ENCODE data around the gene RABGAP1L.
"Not testable (repeated sequence)": the region's sequence is repeated elsewhere in the genome, so short reads cannot be mapped to it uniquely, and the experiment has no call there.

The RABGAP1L gene

DNA sequence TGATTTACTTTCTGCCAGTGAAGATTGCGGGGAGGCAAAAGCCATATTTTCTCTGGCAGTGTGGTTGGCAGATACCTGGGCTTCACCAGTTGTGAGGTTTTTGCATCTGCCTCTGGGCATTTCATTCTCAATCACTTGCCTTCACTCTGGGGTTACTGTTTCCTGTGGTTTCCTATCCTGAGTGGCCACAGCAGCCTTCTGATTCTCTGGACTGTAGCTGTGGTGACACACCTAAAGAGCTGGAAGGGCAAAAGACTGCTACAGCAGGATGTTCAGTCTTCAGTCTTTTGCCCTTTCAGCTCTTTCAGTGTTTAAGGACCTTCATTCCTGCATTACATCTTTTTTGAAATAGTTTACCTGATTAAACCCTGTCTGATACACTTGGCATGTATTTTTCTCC, 237.9 kb downstream of the RABGAP1L start:
- DNase-seq = no peak

- no peak for DNase-seq
Measured at GRCh38 chr1:174398246-174398645, 238.9 kb downstream of the RABGAP1L start.

- no peak for DNase-seq
Measured at GRCh38 chr1:174399211-174399610, 239.9 kb downstream of the RABGAP1L start.

DNA sequence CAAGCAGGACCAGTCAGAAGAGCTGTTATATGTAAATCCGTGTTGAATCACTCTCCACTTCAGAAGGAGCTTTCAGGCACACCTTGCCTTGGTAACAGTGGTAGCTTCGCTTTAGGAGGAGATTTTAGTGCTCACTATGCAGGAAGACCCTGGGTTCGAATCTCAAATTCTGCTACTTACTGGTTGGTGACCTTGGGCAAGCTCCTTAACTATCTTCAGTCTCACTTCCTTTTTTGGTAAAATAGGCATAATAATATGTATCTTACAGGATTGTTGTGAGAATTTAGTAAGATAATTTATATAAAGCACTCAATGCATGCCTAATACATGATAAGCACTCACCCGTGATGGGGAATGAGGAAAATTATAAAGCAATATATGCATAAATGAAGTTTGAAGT, 241.8 kb downstream of the RABGAP1L start:
- no peak for DNase-seq

DNA sequence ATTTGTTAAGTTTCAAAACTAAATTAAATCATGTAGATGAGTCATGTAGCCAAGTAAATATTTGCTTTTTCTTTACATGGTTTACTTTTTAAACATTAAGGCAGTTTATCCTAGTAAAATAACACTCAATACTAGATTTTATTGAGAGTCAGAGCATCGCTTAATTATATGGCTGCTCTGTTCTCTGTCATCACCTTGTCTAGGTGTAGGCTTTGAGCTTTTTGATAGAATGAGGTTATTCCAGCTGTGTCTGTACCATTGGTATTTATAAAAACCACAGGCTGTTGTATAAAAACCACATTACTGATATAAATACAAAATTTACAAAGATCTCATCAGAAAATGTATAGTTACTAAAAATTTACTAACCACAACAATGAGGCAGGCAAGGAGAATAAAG, 245.9 kb downstream of the RABGAP1L start:
- DNase-seq = no peak

GRCh38 chr1:174406421-174406820, 247.1 kb downstream of the RABGAP1L start:
- no peak for DNase-seq

- DNase-seq = no peak
Measured at GRCh38 chr1:174407665-174408064, 248.3 kb downstream of the RABGAP1L start.

DNA sequence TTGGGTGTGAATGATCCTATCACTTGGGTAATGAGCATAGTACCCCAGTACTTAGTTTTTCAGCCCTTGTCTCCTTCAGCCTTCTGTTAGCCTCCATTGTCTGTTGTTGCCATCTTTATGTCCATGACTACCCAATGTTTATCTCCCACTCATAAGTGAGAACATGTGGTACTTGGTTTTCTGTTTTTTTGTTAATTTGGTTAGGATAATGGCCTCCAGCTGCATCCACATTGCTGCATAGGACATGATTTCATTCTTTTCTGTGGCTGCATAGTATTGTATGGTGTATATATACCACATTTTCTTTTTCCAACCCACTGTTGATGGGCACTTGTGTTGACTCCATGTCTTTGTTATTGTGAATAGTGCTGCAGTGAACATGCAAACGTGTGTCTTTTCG, 248.8 kb downstream of the RABGAP1L start:
- no peak for DNase-seq

DNA sequence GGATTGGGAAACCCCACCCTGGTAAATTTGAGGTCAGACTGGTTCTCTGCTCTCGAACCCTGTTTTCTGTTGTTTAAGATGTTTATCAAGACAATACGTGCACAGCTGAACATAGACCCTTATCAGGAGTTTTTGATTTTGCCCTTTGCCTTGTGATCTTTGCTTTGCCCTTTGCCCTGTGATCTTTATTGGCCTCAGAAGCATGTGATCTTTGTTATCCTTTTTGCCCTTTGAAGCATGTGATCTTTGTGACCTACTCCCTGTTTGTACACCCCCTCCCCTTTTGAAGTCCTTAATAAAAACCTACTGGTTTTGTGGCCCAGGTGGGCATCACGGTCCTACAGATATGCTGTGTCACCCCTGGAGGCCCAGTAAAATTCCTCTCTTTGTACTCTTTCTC, 250.5 kb downstream of the RABGAP1L start:
- not testable (repeated sequence) for DNase-seq

GRCh38 chr1:174413632-174414031, 254.3 kb downstream of the RABGAP1L start:
- no peak for DNase-seq

GRCh38 chr1:174414203-174414602, 254.9 kb downstream of the RABGAP1L start:
- no peak for DNase-seq

- no peak for DNase-seq
Measured at GRCh38 chr1:174415506-174415905, 256.2 kb downstream of the RABGAP1L start.

- no peak for DNase-seq
Measured at GRCh38 chr1:174417921-174418320, 258.6 kb downstream of the RABGAP1L start.

DNA sequence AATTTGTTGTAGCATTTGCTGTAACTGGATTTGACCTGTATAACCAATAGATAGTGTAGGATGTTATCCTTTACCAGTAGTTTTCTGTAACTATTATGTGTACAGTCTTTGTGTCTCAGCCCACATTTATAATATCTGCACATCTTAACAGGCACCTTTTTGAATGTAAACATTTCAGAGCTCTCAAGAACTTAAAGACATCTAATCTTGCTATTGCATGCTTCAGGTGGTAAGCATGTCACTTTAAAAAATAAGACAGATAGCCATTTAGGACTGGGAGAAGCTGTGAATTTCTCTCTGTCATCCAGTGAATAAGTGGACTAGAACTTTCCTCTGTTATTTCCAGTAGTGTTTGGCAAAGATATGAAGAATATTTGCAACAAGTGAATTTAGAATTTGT, 265.8 kb downstream of the RABGAP1L start:
- no peak for DNase-seq

DNA sequence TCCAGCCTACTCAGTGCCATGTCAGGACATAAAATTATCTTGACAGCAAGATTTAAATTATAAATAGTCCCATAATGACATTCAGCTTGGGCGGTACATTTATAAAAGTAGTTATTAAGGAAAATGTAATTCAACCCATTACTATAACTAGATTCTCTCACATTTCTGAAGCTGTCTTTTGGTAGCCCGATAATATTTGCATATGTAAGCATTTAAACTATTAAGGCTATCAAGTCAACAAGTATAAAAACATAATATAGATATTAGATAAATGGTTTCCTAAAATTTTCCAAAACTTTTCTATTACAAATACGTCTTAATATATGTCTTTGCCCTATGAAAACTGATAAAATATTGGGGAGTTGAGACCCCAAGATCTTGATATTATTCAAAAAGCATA, 266.8 kb downstream of the RABGAP1L start:
- DNase-seq = no peak

DNA sequence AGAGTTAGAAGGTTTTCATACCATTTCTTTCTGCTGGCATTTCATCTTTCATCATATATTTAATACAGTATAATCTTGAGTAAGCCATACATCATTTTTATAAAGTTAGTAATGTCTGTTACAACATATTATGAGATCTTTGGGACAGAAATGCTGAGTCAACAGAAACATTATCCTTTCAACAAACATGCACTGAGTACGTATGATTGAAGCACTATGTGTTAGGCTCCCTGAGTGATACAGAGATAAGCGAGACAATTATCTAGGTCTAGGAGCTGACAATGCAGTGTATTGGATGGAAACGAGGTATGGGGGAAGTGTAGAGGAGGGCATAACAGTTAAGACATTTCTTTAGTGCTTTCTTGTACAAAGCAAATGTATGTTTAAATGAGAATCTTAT, 268.7 kb downstream of the RABGAP1L start:
- no peak for DNase-seq

- DNase-seq = no peak
Measured at GRCh38 chr1:174428739-174429138, 269.4 kb downstream of the RABGAP1L start.

DNA sequence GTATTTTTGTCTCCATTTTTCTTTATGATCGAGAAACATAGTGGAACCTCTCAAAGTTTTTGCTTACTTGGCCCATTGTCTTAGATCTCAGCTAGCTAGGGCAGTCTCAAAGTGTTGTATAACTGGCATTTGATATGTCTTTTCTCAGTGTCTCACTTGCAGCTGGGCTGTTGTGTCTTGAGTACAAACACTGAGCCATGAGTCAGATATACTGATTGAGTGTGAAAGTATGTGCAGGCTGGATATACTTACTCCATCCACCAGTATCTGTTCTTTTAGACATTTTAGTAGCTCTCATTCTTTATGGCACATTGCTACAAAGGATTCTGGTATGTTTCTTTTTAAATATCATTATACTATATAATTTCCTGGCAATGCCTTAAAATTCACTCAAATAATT, 274.1 kb downstream of the RABGAP1L start:
- no peak for DNase-seq

GRCh38 chr1:174445351-174445750, 286.0 kb downstream of the RABGAP1L start:
- no peak for DNase-seq

DNA sequence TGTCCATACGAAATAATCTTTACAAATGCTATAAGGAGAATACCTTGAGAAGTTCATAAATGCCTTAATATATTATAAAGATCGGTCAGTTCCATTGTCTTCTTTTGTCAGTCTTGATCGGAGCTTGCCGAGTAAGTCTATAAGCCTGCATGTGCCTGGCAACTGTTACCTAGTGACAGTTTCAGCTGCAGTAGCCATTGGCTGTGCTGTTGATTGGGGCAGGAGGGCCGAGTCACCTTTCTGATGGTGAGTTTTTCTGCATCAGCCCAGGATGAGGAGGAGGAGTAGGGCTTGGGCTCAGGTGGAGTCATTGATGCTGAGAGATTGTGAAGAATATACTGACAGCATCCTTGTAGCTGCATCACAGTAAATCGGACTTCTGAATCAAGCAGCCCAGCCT, 286.5 kb downstream of the RABGAP1L start:
- no peak for DNase-seq

DNA sequence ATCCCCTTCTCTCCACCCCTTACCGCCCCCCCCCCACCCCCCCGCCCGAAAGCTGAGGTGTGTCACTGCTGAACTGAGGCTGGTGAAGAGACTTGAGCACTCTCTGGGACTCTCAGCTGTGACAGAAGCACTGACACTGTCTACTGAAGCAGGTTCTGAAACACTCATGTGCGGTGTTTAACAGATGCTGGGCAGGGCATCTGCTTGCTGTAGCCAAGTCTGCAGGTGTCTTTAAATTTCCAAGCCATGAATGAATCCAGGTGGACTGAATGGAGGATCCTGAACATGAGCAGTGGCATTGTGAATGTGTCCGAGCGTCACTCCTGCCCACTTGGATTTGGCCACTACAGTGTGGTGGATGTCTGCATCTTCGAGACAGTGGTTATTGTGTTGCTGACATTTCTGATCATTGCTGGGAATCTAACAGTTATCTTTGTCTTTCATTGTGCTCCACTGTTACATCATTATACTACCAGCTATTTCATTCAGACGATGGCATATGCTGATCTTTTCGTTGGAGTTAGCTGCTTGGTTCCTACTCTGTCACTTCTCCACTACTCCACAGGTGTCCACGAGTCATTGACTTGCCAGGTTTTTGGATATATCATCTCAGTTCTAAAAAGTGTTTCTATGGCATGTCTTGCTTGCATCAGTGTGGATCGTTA, 288.7 kb downstream of the RABGAP1L start, which contains the start of gene GPR52:
TSS of gene GPR52 (plus strand) at position 99 of the 665 bp plus-strand sequence. CDS start at position 247, 148 bp downstream.
- no peak for DNase-seq

- DNase-seq = no peak
Measured at GRCh38 chr1:174448531-174448883, 289.2 kb downstream of the RABGAP1L start.

DNA sequence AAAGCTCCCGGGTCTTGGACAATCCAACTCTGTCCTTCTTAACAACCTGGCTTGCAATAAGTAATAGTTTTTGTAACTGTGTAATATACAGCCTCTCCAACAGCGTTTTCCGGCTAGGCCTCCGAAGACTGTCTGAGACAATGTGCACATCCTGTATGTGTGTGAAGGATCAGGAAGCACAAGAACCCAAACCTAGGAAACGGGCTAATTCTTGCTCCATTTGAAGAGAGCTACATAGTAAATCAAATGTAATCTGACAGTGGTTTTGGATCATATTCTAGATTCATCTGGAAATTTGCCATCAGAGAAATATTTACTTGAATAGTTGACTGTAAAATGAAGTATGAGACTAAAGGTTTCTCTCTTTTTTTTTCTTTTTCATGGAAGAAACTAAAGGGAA, 289.7 kb downstream of the RABGAP1L start:
- DNase-seq = no peak

GRCh38 chr1:174451408-174451807, 292.1 kb downstream of the RABGAP1L start:
- DNase-seq = no peak

- DNase-seq = no peak
Measured at GRCh38 chr1:174465855-174466254, 306.5 kb downstream of the RABGAP1L start.

Measured in CD4-positive, alpha-beta T cell treated with Interleukin-4 for 4 hours (primary cell).